GM20431 (cell line): ENCODE results near the gene AGBL1.

Source experiments
- in situ Hi-C: fragments of 300-500 bp; cut with MseI, MboI; formaldehyde crosslinking; loops from one replicate; pipeline ENCODE4 v1.15.0; 2020; ENCODE audit warnings: low sequenced_read_pairs; ENCODE audit not compliant: unreplicated experiment

AGBL1 gene

GRCh38 chr15:86300390-86301125 is 220.9 kb downstream of the AGBL1 start:
- in situ Hi-C loops: no loop called here

GRCh38 chr15:86311568-86312280 is 232.1 kb downstream of the AGBL1 start:
- in situ Hi-C loops: no loop called here

GRCh38 chr15:86312486-86312885 is 232.8 kb downstream of the AGBL1 start:
- in situ Hi-C loops: no loop called here

GRCh38 chr15:86316216-86316615 is 236.5 kb downstream of the AGBL1 start:
- in situ Hi-C loops: no loop called here

- in situ Hi-C loops: no loop called here
Measured at GRCh38 chr15:86316726-86317383, 237.2 kb downstream of the AGBL1 start.

- in situ Hi-C loops: no loop called here
Measured at GRCh38 chr15:86317384-86317740, 237.7 kb downstream of the AGBL1 start.

GRCh38 chr15:86322629-86323028 is 243.0 kb downstream of the AGBL1 start:
- in situ Hi-C loops: no loop called here

GRCh38 chr15:86327230-86327865 is 247.7 kb downstream of the AGBL1 start:
- in situ Hi-C loops: no loop called here

GRCh38 chr15:86328658-86329057 is 249.0 kb downstream of the AGBL1 start:
- in situ Hi-C loops: no loop called here

- in situ Hi-C loops: loop anchor here (10.0 kb wide), 1 partner anchor 55 kb away; no protein-coding TSS in a partner anchor
Measured at GRCh38 chr15:86329311-86330013, 249.8 kb downstream of the AGBL1 start.

- in situ Hi-C loops: loop anchor here (10.0 kb wide), 1 partner anchor 59 kb away; no protein-coding TSS in a partner anchor
Measured at GRCh38 chr15:86333819-86334218, 254.1 kb downstream of the AGBL1 start.

GRCh38 chr15:86336051-86336788 is 256.5 kb downstream of the AGBL1 start:
- in situ Hi-C loops: loop anchor here (10.0 kb wide), 1 partner anchor 61 kb away; no protein-coding TSS in a partner anchor

- in situ Hi-C loops: loop anchor here (10.0 kb wide), 1 partner anchor 62 kb away; no protein-coding TSS in a partner anchor
Measured at GRCh38 chr15:86337071-86337470, 257.4 kb downstream of the AGBL1 start.

GRCh38 chr15:86347245-86347644 is 267.6 kb downstream of the AGBL1 start:
- in situ Hi-C loops: no loop called here

- in situ Hi-C loops: no loop called here
Measured at GRCh38 chr15:86349565-86349964, 269.9 kb downstream of the AGBL1 start.

GRCh38 chr15:86353213-86353612 is 273.5 kb downstream of the AGBL1 start:
- in situ Hi-C loops: no loop called here

- in situ Hi-C loops: no loop called here
Measured at GRCh38 chr15:86355361-86355760, 275.7 kb downstream of the AGBL1 start.

GRCh38 chr15:86355801-86356200 is 276.1 kb downstream of the AGBL1 start:
- in situ Hi-C loops: no loop called here

- in situ Hi-C loops: no loop called here
Measured at GRCh38 chr15:86362555-86362954, 282.9 kb downstream of the AGBL1 start.
